Measurements from ENCODE around the gene RBM20.

RBM20 gene

DNA sequence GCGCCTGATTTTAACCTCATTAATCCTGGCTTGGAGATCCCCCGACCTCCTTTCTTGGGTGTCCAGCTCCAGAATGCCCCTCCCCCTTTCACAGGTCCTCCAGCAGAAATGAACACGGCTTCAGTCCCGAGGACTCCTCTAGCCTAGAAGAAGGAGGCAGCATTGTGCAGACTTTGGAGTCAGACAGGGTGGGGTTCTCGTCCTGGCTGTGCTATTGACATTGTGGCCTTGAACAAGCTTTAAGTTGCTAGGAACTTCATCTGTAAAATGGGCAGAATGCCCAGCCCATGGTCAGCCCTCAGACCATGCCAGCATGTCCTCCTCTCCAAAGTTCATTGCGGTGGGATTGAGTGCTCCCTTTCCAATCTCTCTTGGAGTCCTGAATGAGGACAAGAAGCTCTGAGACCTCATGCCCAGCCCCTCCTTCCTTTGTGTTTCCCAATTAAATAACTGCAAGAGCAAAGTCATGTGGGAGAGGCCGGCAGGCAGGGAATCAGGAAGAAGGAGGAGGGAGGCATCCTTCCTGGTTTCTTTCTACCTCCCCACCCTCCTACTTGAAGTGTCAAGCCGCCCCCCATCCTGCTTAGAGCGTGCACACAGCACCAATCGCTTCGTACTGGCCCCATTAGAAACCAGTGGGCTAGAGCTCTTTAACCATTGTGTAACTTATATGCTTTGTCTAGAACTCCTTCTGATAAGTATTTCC, 86.4 kb downstream of the RBM20 start:
- no peak for DNase-seq (ENCODE audit: low read depth in 1 of 2, low spot score in 1 of 2)

GRCh38 chr10:110733218-110733952, 89.2 kb downstream of the RBM20 start:
- no peak for DNase-seq (ENCODE audit: low read depth in 1 of 2, low spot score in 1 of 2)

DNA sequence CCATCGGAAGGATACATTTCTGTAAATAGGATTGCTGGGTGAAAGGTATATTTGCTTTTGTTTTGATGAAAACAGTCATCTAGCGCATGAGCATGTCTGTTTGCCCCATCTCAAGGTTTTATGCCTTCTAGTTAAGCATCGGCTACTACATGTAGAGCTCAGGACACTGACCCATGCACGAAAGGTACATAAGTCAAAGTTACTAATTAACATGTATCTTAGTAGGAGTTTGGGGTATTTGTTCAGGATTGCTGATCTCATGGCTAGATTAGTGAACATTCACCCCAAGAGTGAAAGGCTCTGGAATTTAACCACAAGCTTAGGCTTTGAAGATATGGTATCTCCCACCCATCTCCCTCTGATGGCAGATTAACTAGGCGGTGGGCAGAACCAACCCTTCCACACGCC, 91.5 kb downstream of the RBM20 start:
- DNase-seq (ENCODE audit: low read depth in 1 of 2, low spot score in 1 of 2): no peak

DNA sequence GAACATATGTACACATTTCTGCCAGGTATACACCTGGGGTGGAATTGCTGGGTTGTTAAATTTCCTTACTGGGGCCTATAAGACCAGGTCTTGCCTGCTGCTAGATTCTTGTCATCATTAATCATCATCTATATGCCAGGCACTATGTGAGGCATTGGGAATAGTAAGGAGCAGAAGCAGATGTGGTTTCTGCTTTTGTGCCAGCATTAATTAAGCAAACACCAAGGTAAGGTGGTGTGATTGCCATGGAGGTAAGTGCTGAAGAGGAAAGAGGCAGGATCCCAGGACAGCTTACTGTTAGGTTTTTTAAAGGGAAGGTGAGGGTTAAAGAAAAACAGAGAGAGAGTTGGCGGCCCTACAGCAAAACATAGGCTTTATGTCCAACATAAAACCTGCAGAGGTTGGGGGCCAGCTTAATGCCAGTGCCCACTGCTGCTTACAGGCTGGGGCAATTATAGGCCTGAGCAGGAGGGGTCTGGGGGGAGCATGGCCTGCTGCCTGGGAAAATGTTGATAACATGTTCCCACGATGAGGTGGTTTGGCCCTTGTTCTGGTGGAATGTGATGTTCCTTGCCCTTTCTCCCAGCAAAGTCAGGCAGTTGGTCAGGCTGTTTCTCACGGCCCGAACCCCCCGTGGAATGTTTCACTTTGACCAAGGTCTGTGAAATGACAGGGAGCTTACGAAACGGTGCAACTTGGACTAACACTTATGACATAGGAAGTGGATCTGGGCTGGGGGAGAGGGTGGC, 93.9 kb downstream of the RBM20 start:
- DNase-seq (ENCODE audit: low read depth in 1 of 2, low spot score in 1 of 2): no peak

DNA sequence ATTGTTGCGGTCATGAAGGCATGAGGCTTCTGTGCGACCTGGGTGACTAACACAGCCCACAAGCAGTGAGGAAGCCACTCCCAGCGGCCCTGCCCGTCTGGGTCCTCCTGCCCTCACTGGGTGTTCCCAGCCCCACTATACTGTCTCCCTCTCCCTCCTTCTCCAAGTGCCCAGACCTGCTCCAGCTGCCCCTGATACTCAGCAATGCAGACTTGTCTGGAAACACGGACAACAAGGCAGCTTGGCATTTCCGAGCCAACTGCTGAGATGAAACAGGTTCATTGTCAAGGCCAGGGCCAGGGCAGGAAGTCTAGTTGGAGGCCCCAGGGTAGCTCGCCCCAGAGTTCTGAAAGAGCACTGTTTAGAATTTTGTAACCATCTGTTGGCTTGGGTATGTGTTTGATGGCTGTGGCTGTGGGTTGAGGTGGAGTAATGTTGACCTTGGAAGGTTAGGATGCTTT, 95.7 kb downstream of the RBM20 start:
- DNase-seq (ENCODE audit: low read depth in 1 of 2, low spot score in 1 of 2): no peak

DNA sequence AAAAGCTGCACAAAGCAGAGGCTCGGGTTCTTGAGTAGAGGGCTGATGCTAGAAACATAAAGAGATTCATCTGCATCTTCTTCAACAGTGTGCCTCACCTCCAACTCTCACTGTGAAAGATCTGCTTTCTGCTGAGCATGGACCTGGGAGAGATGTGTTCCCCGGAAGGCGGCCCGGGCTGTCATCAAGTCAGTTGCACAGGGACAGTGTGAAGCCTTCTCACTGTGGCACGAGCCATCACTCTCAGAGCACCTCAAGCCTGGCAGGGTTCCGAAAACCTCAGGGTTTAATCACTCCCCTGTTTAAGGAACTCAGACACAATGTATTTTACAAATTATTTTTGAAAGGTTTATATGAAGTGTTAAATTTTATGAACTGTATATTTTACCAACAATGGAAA, 98.7 kb downstream of the RBM20 start:
- no peak for DNase-seq (ENCODE audit: low read depth in 1 of 2, low spot score in 1 of 2)

- DNase-seq (ENCODE audit: low read depth in 1 of 2, low spot score in 1 of 2): no peak
Observed at GRCh38 chr10:110744782-110745181, 100.6 kb downstream of the RBM20 start.

DNA sequence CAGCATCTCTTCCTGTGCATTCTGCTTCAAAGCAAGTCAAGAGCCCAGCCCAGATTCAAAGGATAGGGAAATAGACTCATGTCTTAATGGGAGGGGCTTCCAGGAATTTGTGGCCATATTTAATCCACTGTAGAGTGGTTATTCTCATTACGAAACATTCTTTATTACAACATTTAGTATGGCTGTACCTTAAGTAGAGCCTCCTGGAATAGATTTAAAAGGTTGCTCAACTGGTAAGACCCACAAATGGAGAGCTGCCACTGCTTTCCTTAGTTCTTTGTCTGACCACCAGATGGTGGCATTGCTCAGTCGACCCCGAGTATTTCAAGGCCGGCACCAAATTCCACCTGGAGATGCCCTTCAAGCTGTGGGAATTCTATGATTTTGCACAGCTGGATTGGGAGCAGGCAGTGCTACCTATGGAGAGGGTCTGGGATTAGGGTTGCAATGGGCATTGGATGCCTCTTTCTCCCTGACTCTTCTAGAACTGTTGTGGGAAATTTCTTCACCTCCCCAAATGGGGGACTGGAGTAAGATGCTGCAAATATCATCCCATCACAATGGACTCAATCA, 102.2 kb downstream of the RBM20 start:
- DNase-seq (ENCODE audit: low read depth in 1 of 2, low spot score in 1 of 2): peak; percentile 16

DNA sequence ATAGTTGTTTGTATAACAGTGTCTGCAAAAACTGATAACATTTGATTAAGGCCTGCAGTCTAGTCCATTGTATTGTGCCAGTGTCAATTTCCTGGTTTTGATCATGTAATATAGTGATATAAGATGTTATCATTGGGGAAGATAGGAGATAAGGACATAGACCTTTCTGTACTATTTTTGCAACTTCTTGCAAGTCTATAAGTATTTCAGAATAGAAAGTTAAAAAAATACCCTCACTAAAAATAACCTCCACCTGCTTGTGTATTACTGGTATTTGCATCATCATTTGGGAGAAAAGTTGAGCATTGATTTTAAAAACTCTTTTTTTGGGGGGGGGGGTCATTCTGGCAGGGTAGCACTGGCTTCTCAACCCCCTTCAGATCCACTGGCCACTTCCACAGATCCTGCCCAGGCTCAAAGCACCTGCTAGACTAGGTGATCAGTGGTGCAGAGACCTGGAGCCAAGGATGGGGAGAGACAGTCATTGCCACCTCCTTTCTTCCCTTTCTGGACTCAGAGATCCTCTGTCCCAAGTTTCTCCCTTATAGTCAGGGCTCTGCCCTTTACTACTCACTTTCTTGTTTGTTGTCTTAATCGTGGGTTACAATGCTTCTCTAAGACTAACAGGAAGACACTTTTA, 103.0 kb downstream of the RBM20 start:
- no peak for DNase-seq (ENCODE audit: low read depth in 1 of 2, low spot score in 1 of 2)

GRCh38 chr10:110747609-110748464, 103.7 kb downstream of the RBM20 start:
- no peak for DNase-seq (ENCODE audit: low read depth in 1 of 2, low spot score in 1 of 2)

DNA sequence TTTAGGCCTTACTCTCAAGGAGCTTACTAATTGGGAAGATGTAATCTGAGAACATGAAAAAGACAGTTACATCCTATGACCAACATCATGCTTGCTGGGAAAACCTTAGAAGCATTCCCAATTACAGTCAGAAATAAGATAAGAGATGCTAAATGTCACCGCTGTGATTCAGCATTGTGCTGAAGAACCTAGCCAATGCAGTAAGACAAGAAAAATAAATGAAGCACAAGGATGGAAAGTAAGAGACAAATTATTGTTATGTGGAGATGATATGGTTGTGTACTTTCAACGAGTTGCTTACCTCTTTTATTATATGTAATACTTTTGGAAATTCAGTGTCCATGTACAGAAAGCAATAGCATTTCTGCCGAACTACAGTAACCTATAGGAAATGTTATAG, 104.8 kb downstream of the RBM20 start:
- no peak for DNase-seq (ENCODE audit: low read depth in 1 of 2, low spot score in 1 of 2)

DNA sequence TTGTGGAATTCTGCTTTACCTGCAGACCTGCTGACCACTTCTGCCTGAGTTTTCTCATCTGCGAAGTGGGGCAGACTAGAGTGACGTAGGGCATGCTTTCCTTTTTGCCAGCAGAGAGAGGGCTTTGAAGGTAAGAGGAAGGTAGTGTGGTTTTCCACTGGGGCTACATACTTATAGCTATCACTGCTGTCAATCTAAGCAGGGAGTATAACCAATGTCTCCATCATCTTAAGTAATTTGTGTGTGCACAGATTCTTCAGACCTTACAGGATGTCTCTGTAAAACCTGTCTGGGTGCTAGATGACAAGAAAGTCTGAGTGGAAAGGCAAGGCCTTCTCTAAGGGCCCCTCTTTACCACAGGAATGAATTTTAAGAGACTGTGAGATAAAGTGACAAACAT, 106.8 kb downstream of the RBM20 start:
- DNase-seq (ENCODE audit: low read depth in 1 of 2, low spot score in 1 of 2): no peak

DNA sequence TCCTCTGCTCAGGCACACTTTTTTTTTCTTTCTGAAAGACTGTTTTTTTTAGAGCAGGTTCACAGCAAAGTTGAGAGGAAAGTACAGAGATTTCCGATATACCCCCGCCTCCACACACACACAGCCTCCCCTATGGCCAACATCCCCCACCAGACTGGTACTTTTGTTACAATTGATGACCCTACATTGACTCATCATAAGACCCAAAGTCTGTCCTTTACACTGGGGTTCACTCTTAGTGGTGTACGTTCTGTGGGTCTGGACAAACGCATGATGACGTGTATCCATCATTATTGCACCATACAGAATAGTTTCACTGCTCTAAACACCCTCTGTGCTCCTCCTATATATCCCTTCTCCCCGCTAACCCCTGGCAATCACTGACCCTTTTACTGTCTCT, 107.7 kb downstream of the RBM20 start:
- DNase-seq (ENCODE audit: low read depth in 1 of 2, low spot score in 1 of 2): no peak

- no peak for DNase-seq (ENCODE audit: low read depth in 1 of 2, low spot score in 1 of 2)
Observed at GRCh38 chr10:110753462-110753861, 109.3 kb downstream of the RBM20 start.

- DNase-seq (ENCODE audit: low read depth in 1 of 2, low spot score in 1 of 2): no peak
Observed at GRCh38 chr10:110754375-110755105, 110.4 kb downstream of the RBM20 start.

GRCh38 chr10:110755781-110756180, 111.6 kb downstream of the RBM20 start:
- DNase-seq (ENCODE audit: low read depth in 1 of 2, low spot score in 1 of 2): no peak

DNA sequence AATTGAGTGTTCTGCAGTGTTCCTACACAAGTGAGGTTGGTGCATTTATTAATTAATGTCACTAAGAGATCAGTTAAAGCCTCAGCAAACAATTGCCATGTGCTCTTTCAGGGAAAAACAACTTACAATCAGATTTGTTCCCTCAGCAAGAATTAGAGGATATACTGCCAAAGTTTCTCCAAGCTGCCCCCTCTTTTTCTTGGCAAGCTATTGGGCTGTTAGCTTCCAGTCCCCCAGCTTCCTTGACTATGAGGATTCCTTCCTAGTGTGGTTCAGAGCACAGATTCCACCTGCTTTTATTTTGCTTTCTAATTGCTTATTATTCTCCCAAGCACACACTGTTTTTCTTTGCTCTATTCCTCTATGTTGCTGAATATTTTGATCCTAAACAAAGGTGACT, 112.7 kb downstream of the RBM20 start:
- no peak for DNase-seq (ENCODE audit: low read depth in 1 of 2, low spot score in 1 of 2)

DNA sequence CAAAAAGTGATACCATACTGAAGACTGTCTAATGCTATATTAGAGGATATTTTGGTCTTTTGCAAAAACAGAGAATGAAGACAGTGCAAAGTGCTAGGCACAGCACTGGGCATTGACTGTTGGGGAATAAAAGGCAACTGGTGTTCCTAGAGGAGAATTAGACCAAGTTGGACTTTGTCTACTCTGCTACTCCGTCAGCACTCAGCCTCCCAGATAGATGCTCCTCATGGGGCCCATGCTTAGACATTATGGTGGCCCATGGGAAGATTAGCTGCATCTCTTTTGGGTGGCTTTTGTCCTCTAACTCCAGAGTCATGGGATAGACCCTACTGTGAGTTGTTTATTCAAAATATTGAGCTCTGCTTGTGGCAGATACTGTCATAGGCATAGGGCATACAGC, 113.5 kb downstream of the RBM20 start:
- no peak for DNase-seq (ENCODE audit: low read depth in 1 of 2, low spot score in 1 of 2)

- no peak for DNase-seq (ENCODE audit: low read depth in 1 of 2, low spot score in 1 of 2)
Observed at GRCh38 chr10:110758128-110758765, 114.1 kb downstream of the RBM20 start.

Data from activated T-helper 1 cell treated with anti-CD3 and anti-CD28 coated beads, Interleukin-2, amount 50 U/mL, for 16 hours (primary cell).